Amniotic stem cell (primary cell): ENCODE measurements around the gene ETDB.
A peak's percentile ranks its signal among the peaks of the same experiment; 100 is the strongest.
"Not testable (repeated sequence)": the region's sequence is repeated elsewhere in the genome, so short reads cannot be mapped to it uniquely, and the experiment has no call there.

Source experiments
- DNase-seq: peaks from one replicate; lab custom pipeline; 2025; lab: John Stamatoyannopoulos, UW

The ETDB gene

GRCh38 chrX:135120056-135120576 lies at the start of gene ETDB:
Gene ETDB (minus strand): TSS chrX:135120526. CDS start chrX:135119261, 1,265 bp downstream.
- DNase-seq = not testable (repeated sequence)

GRCh38 chrX:135169534-135169933 lies 49.2 kb upstream of the ETDB start:
- not testable (repeated sequence) for DNase-seq

GRCh38 chrX:135168486-135168885 lies 48.2 kb upstream of the ETDB start:
- DNase-seq = no peak

- not testable (repeated sequence) for DNase-seq
These were observed 34.4 kb upstream of the ETDB start for GRCh38 chrX:135154688-135155087.

GRCh38 chrX:135126145-135126544 lies 5.8 kb upstream of the ETDB start:
- not testable (repeated sequence) for DNase-seq

GRCh38 chrX:135116064-135116463 lies 4.3 kb downstream of the ETDB start:
- DNase-seq = not testable (repeated sequence)

- DNase-seq = no peak
These were observed 5.9 kb downstream of the ETDB start for GRCh38 chrX:135114392-135114791.

- DNase-seq = no peak
These were observed 7.6 kb downstream of the ETDB start for GRCh38 chrX:135112743-135113142.

GRCh38 chrX:135112096-135112729 lies 8.1 kb downstream of the ETDB start:
- DNase-seq = no peak

GRCh38 chrX:135109554-135109953 lies 10.8 kb downstream of the ETDB start:
- no peak for DNase-seq

GRCh38 chrX:135099493-135099783 lies 20.9 kb downstream of the ETDB start:
- DNase-seq = no peak

GRCh38 chrX:135097196-135097744 lies 23.1 kb downstream of the ETDB start:
- DNase-seq = not testable (repeated sequence)

GRCh38 chrX:135095715-135096114 lies 24.6 kb downstream of the ETDB start:
- DNase-seq = no peak

- no peak for DNase-seq
These were observed 25.6 kb downstream of the ETDB start for GRCh38 chrX:135094726-135095125.

- DNase-seq = no peak
These were observed 31.2 kb downstream of the ETDB start for GRCh38 chrX:135089126-135089525.

- no peak for DNase-seq
These were observed 32.5 kb downstream of the ETDB start for GRCh38 chrX:135087867-135088266.

- DNase-seq = peak; percentile 44
These were observed 34.0 kb downstream of the ETDB start for GRCh38 chrX:135086197-135086854.

- DNase-seq = no peak
These were observed 38.5 kb downstream of the ETDB start for GRCh38 chrX:135081693-135082404.
